ENCODE results near the gene ITPKC. TPM values are rescaled to one million over a fixed set of nuclear protein-coding genes. Genes with fewer than 3 reads are reported as not detected.

The ITPKC gene
- 100 to 1,000 TPM in 2 of 4 donors, 10 to 100 TPM in 2; 39.3 to 118 (median 91.9) TPM for total RNA-seq

GRCh38 chr19:40716482-40717324 is at the start of gene ITPKC, which contains the start of gene COQ8B:
ITPKC (plus strand) TSS chr19:40717112; CDS start chr19:40717136, 24 bp downstream.
COQ8B (minus strand) TSS chr19:40716886; CDS start chr19:40714632, 2,254 bp downstream.
- no peak for TF ChIP-seq CTCF (IDR thresholded peaks at IDR 0.05)
- ATAC-seq (ENCODE audit: low FRiP score) (peak; percentile 65), DNase-seq (ENCODE audit: low spot score) (peak; percentile 100)

GRCh38 chr19:40667602-40668001 is 49.3 kb upstream of the ITPKC start:
- no peak for ATAC-seq (ENCODE audit: low FRiP score)
- TF ChIP-seq CTCF (IDR thresholded peaks at IDR 0.05), result no peak

GRCh38 chr19:40668991-40669614 is 47.8 kb upstream of the ITPKC start:
- no peak for DNase-seq (ENCODE audit: low spot score)
- TF ChIP-seq CTCF (IDR thresholded peaks at IDR 0.05), result no peak
- no peak for ATAC-seq (ENCODE audit: low FRiP score)

More at GRCh38 chr19:40667602-40668001, 49.3 kb upstream of the ITPKC start:
- no peak for DNase-seq (ENCODE audit: low spot score)

GRCh38 chr19:40671404-40671803 is 45.5 kb upstream of the ITPKC start:
- ATAC-seq (ENCODE audit: low FRiP score) (no peak), DNase-seq (ENCODE audit: low spot score) (no peak)
- TF ChIP-seq CTCF (IDR thresholded peaks at IDR 0.05), result no peak

- no peak for ATAC-seq (ENCODE audit: low FRiP score)
- TF ChIP-seq CTCF (IDR thresholded peaks at IDR 0.05), result no peak
Measured at GRCh38 chr19:40672038-40672437, 44.9 kb upstream of the ITPKC start.

GRCh38 chr19:40672573-40673299 is 44.2 kb upstream of the ITPKC start:
- TF ChIP-seq CTCF (IDR thresholded peaks at IDR 0.05), result no peak
- no peak for DNase-seq (ENCODE audit: low spot score)
- no peak for ATAC-seq (ENCODE audit: low FRiP score)

More at GRCh38 chr19:40672038-40672437, 44.9 kb upstream of the ITPKC start:
- DNase-seq (ENCODE audit: low spot score), result no peak
